H9 (cell line): Measurements from ENCODE around the gene CDX2. TPM values are rescaled to one million over a fixed set of nuclear protein-coding genes. Genes with fewer than 3 reads are reported as not detected.

Source experiments
- DNase-seq: peaks from one replicate; pipeline ENCODE4 v3.0.0-alpha.2; 2017
- H2AFZ ChIP-seq: one replicate; pipeline ENCODE4 v1.6.1; 2013; ENCODE audit warnings: mild to moderate bottlenecking, low read length, control low read depth, moderate library complexity
- H2AK5ac ChIP-seq: 2 replicates; pipeline ENCODE4 v1.6.1; 2013; ENCODE audit warnings: low read length, control low read depth, mixed read lengths; ENCODE audit not compliant: insufficient read length
- H2BK120ac ChIP-seq: one replicate; pipeline ENCODE4 v1.6.1; 2013; ENCODE audit warnings: low read depth, mild to moderate bottlenecking, low read length, control low read depth, inconsistent platforms; ENCODE audit not compliant: poor library complexity, severe bottlenecking
- H2BK12ac ChIP-seq: 2 replicates; pipeline ENCODE4 v1.6.1; 2013; ENCODE audit warnings: low read length, control low read depth, mixed read lengths, low read depth; ENCODE audit not compliant: insufficient read length
- H2BK15ac ChIP-seq: 2 replicates; pipeline ENCODE4 v1.6.1; 2013; ENCODE audit warnings: low read depth, low read length, control low read depth
- H2BK20ac ChIP-seq: one replicate; pipeline ENCODE4 v1.6.1; 2013; ENCODE audit warnings: low read depth, mild to moderate bottlenecking, low read length, control low read depth, inconsistent platforms; ENCODE audit not compliant: poor library complexity, severe bottlenecking
- H2BK5ac ChIP-seq: 2 replicates; pipeline ENCODE4 v1.6.1; 2013; ENCODE audit warnings: low read length, control low read depth, mixed read lengths; ENCODE audit not compliant: insufficient read length
- H3K14ac ChIP-seq: 2 replicates; pipeline ENCODE4 v1.6.1; 2013; ENCODE audit warnings: low read length, control low read depth; ENCODE audit not compliant: insufficient read depth
- H3K18ac ChIP-seq: 2 replicates; pipeline ENCODE4 v1.6.1; 2013; ENCODE audit warnings: low read depth, mild to moderate bottlenecking, mixed read lengths, low read length, control low read depth; ENCODE audit not compliant: insufficient read length
- H3K23ac ChIP-seq: 2 replicates; pipeline ENCODE4 v1.6.1; 2013; ENCODE audit warnings: low read length, control low read depth, mixed read lengths, low read depth; ENCODE audit not compliant: insufficient read length
- H3K23me2 ChIP-seq: 2 replicates; pipeline ENCODE4 v1.6.1; 2013; ENCODE audit warnings: low read depth, mild to moderate bottlenecking, mixed read lengths, low read length, control low read depth; ENCODE audit not compliant: insufficient read length, poor library complexity, severe bottlenecking
- H3K27ac ChIP-seq: 2 replicates; pipeline ENCODE4 v1.5.1; 2013; ENCODE audit warnings: low read length, control low read depth, mixed read lengths, low read depth; ENCODE audit not compliant: insufficient read length
- H3K27me3 ChIP-seq: 2 replicates; pipeline ENCODE4 v1.6.1; 2013; ENCODE audit warnings: low read length, control low read depth, inconsistent platforms; ENCODE audit not compliant: insufficient read depth
- H3K4ac ChIP-seq: 2 replicates; pipeline ENCODE4 v1.6.1; 2013; ENCODE audit warnings: low read depth, mild to moderate bottlenecking, control low read depth, inconsistent platforms, low read length, moderate library complexity
- H3K4me1 ChIP-seq: 2 replicates; pipeline ENCODE4 v1.6.1; 2013; ENCODE audit warnings: low read length, control low read depth, inconsistent platforms; ENCODE audit not compliant: insufficient read depth
- H3K4me2 ChIP-seq: 2 replicates; pipeline ENCODE4 v1.6.1; 2013; ENCODE audit warnings: low read length, control low read depth, mixed read lengths; ENCODE audit not compliant: insufficient read length, insufficient read depth
- H3K56ac ChIP-seq: 2 replicates; pipeline ENCODE4 v1.6.1; 2013; ENCODE audit warnings: low read depth, mild to moderate bottlenecking, mixed read lengths, low read length, control low read depth; ENCODE audit not compliant: insufficient read length
- H3K79me1 ChIP-seq: 2 replicates; pipeline ENCODE4 v1.6.1; 2013; ENCODE audit warnings: low read depth, mild to moderate bottlenecking, moderate library complexity, low read length, control low read depth, inconsistent platforms; ENCODE audit not compliant: insufficient read depth, poor library complexity, severe bottlenecking
- H3K79me2 ChIP-seq: 2 replicates; pipeline ENCODE4 v1.6.1; 2013; ENCODE audit warnings: low read length, control low read depth, inconsistent platforms; ENCODE audit not compliant: insufficient read depth
- H3K9ac ChIP-seq: 2 replicates; pipeline ENCODE4 v1.6.1; 2013; ENCODE audit warnings: low read length, control low read depth, mixed read lengths; ENCODE audit not compliant: insufficient read length; ENCODE audit errors: extremely low read depth
- H3K9me3 ChIP-seq: one replicate; pipeline ENCODE4 v1.6.1; 2013; ENCODE audit warnings: low read depth, low read length, inconsistent platforms; ENCODE audit not compliant: control insufficient read depth
- H3T11ph ChIP-seq: one replicate; pipeline ENCODE4 v1.6.1; 2013; ENCODE audit warnings: mild to moderate bottlenecking, low read length, control low read depth, inconsistent platforms
- H4K20me1 ChIP-seq: one replicate; pipeline ENCODE4 v1.6.1; 2013; ENCODE audit not compliant: control insufficient read depth, insufficient read length, insufficient read depth
- H4K5ac ChIP-seq: 2 replicates; pipeline ENCODE4 v1.6.1; 2013; ENCODE audit warnings: low read depth, mild to moderate bottlenecking, mixed read lengths, low read length, control low read depth; ENCODE audit not compliant: insufficient read length
- H4K8ac ChIP-seq: replicated peaks from 2 replicates; pipeline ENCODE4 v1.6.1; 2013; ENCODE audit warnings: low read length, control low read depth, mixed read lengths, low read depth; ENCODE audit not compliant: insufficient read length
- H4K91ac ChIP-seq: 2 replicates; pipeline ENCODE4 v1.6.1; 2013; ENCODE audit warnings: low read depth, mild to moderate bottlenecking, moderate library complexity, mixed read lengths, low read length, control low read depth; ENCODE audit not compliant: insufficient read length
- H3K27ac Mint-ChIP-seq, 3 experiments: 2 replicates in 2 of 3; 3 replicates in 1 of 3; pipeline ENCODE4 v1.8.0; 2020 to 2021; ENCODE audit warnings: mixed read lengths in 3 of 3, mild to moderate bottlenecking in 1 of 3, moderate library complexity in 1 of 3
- H3K27me3 Mint-ChIP-seq: 2 replicates; pipeline ENCODE4 v1.8.0; 2021; ENCODE audit warnings: low read depth, mild to moderate bottlenecking, moderate library complexity, mixed read lengths
- H3K36me3 Mint-ChIP-seq, 3 experiments: 2 replicates in 2 of 3; 3 replicates in 1 of 3; pipeline ENCODE4 v1.8.0; 2020 to 2021; ENCODE audit warnings: low read depth in 3 of 3, mixed read lengths in 3 of 3; ENCODE audit not compliant: insufficient read depth in 1 of 3
- H3K4me1 Mint-ChIP-seq, 2 experiments: 2 replicates each; pipeline ENCODE4 v1.8.0; 2020; ENCODE audit warnings: mixed read lengths in 2 of 2
- H3K4me3 Mint-ChIP-seq, 2 experiments: 2 replicates in 1 of 2; 3 replicates in 1 of 2; pipeline ENCODE4 v1.8.0; 2020 to 2021; ENCODE audit warnings: mild to moderate bottlenecking in 2 of 2, mixed read lengths in 2 of 2, moderate library complexity in 1 of 2
- H3K9me3 Mint-ChIP-seq, 2 experiments: 2 replicates in 1 of 2; 3 replicates in 1 of 2; pipeline ENCODE4 v1.8.0; 2020; ENCODE audit warnings: mild to moderate bottlenecking in 2 of 2, mixed read lengths in 2 of 2, moderate library complexity in 1 of 2
- CTCF ChIP-seq: fragments of 200-600 bp; sonication (generic); conservative IDR thresholded peaks from 3 replicates; pipeline ENCODE4 v1.8.0; 2021; ENCODE audit warnings: antibody characterized with exemption, mild to moderate bottlenecking
- WGBS: extraction: QIAGEN DNeasy Blood & Tissue Kit; methylation state at CpG from one replicate; pipeline ENCODE4 v1.1.7; 2013; ENCODE audit warnings: missing lambda C conversion rate, low lambda C conversion rate, mixed read lengths; ENCODE audit not compliant: insufficient read length; ENCODE audit errors: extremely low coverage; 5-methylcytosine and 5-hydroxymethylcytosine counted together
- total RNA-seq: library from RNA; stranded (reverse); gene quantifications from 2 replicates; pipeline ENCODE4 v1.2.1, GENCODE V29; 2021

Gene CDX2
- total RNA-seq, 1 experiment from 2014 or later: not detected

- H2BK20ac ChIP-seq: no peak overlapping the region
- Mint-ChIP-seq H3K27me3 (peaks cover 100% of the 10 kb centered on the region), H3K36me3 (no peaks in the 10 kb centered on the region), H3K9me3 (peaks cover 3 to 13% of the 10 kb centered on the region in 2 experiments; a peak in 4 of 5 replicates), H3K4me3 (peak overlapping the region in 1 of 2 experiments; percentile 69; a peak in 3 of 5 replicates), H3K4me1 (peaks cover 21 to 33% of the 10 kb centered on the region in 2 experiments), H3K27ac (no peak overlapping the region; a peak in 1 of 7 replicates)
- H3K23me2 ChIP-seq: no peaks in the 10 kb centered on the region
- H4K20me1 ChIP-seq: peaks cover 4% of the 10 kb centered on the region
- no peaks in the 10 kb centered on the region; the same call in 1 of the 2 replicates for H3K4me1 ChIP-seq
- H3K27ac ChIP-seq: no peak overlapping the region
- H4K5ac ChIP-seq: no peak overlapping the region
- DNase-seq: peak; percentile 60
- no peak overlapping the region for H2BK5ac ChIP-seq
- H4K91ac ChIP-seq: no peak overlapping the region
- H3K79me1 ChIP-seq: no peaks in the 10 kb centered on the region
- H3K79me2 ChIP-seq: no peaks in the 10 kb centered on the region
- peak overlapping the region; percentile 33 for H3K4me2 ChIP-seq
- no peak overlapping the region for H3K4ac ChIP-seq
- H3K27me3 ChIP-seq: peaks cover 74% of the 10 kb centered on the region
- H2BK120ac ChIP-seq: no peak overlapping the region
- H3K18ac ChIP-seq: no peak overlapping the region
- H3K9me3 ChIP-seq: no peaks in the 10 kb centered on the region
- H4K8ac ChIP-seq: no peak overlapping the region
- H2BK15ac ChIP-seq: no peak overlapping the region
- H3T11ph ChIP-seq: no peak overlapping the region
- WGBS: no CpG with 5 or more reads among the region's 48 CpGs
- TF ChIP-seq CTCF: no peak
- no peak overlapping the region for H3K56ac ChIP-seq
- H3K23ac ChIP-seq: no peak overlapping the region
- no peak overlapping the region for H2BK12ac ChIP-seq
- no peak overlapping the region for H3K9ac ChIP-seq
- H2AFZ ChIP-seq: no peak overlapping the region
- no peak overlapping the region for H3K14ac ChIP-seq
- no peak overlapping the region for H2AK5ac ChIP-seq
Measured at GRCh38 chr13:27917121-27917947, 51.8 kb downstream of the CDX2 start.
